Liver (tissue), 9 donors: ENCODE results near the gene KRTDAP. TPM values are rescaled to one million over a fixed set of nuclear protein-coding genes. Genes with fewer than 3 reads are reported as not detected.

Experiments used
- DNase-seq: peaks from one replicate; pipeline ENCODE4 v3.0.0-alpha.2; 2017; ENCODE audit warnings: low spot score
- H3K27ac ChIP-seq, 2 donors: one replicate each; pipeline ENCODE4 v1.7.0; 2013; ENCODE audit warnings: inconsistent platforms in 2 of 2, low read length in 2 of 2, control low read depth in 1 of 2, low read depth in 1 of 2, mild to moderate bottlenecking in 1 of 2
- H3K27me3 ChIP-seq, 4 donors: one replicate each; pipeline versions ENCODE4 v1.6.1 to v1.7.0; 2013; ENCODE audit warnings: low read length in 3 of 4, inconsistent platforms in 1 of 4, mild to moderate bottlenecking in 1 of 4, moderate library complexity in 1 of 4; ENCODE audit not compliant: control insufficient read depth in 4 of 4, insufficient read depth in 4 of 4
- H3K36me3 ChIP-seq, 4 donors: one replicate each; pipeline versions ENCODE4 v1.6.1 to v1.7.0; 2013; ENCODE audit warnings: low read length in 3 of 4, mild to moderate bottlenecking in 3 of 4, low read depth in 1 of 4, moderate library complexity in 1 of 4; ENCODE audit not compliant: control insufficient read depth in 4 of 4, insufficient read depth in 3 of 4
- H3K4me1 ChIP-seq, 4 donors: one replicate each; pipeline versions ENCODE4 v1.6.1 to v1.7.0; 2013; ENCODE audit warnings: low read length in 3 of 4, mild to moderate bottlenecking in 3 of 4, moderate library complexity in 1 of 4; ENCODE audit not compliant: control insufficient read depth in 4 of 4, insufficient read depth in 4 of 4
- H3K4me3 ChIP-seq, 3 donors: one replicate each; pipeline versions ENCODE4 v1.6.1 to v1.7.0; 2013; ENCODE audit warnings: low read length in 3 of 3, control low read depth in 1 of 3, low read depth in 1 of 3, mild to moderate bottlenecking in 1 of 3
- H3K9ac ChIP-seq, 2 donors: one replicate each; pipeline ENCODE4 v1.7.0; 2013; ENCODE audit warnings: low read length in 2 of 2, mild to moderate bottlenecking in 2 of 2, moderate library complexity in 2 of 2, control low read depth in 1 of 2, low read depth in 1 of 2
- H3K9me3 ChIP-seq, 4 donors: one replicate each; pipeline versions ENCODE4 v1.6.1 to v1.7.0; 2013; ENCODE audit warnings: low read length in 3 of 4; ENCODE audit not compliant: control insufficient read depth in 4 of 4
- EGR1 ChIP-seq, 2 donors: IDR thresholded peaks; 2 replicates each; pipeline ENCODE4 v1.6.1; 2016 to 2018; ENCODE audit warnings: antibody characterized with exemption in 2 of 2, low read depth in 2 of 2
- FOXA1 ChIP-seq: IDR thresholded peaks from 2 replicates; pipeline ENCODE4 v1.6.1; 2016; ENCODE audit warnings: antibody characterized with exemption
- FOXA2 ChIP-seq: IDR thresholded peaks from 2 replicates; pipeline ENCODE4 v1.6.1; 2016; ENCODE audit warnings: antibody characterized with exemption
- GABPA ChIP-seq, 2 donors: IDR thresholded peaks in 1 of 2; conservative IDR thresholded peaks in 1 of 2; 2 replicates each; pipeline ENCODE4 v1.6.1; 2016; ENCODE audit warnings: antibody characterized with exemption in 2 of 2, mild to moderate bottlenecking in 1 of 2, moderate library complexity in 1 of 2
- HNF4A ChIP-seq, 2 donors: conservative IDR thresholded peaks; 2 replicates each; pipeline ENCODE4 v1.6.1; 2016; ENCODE audit warnings: antibody characterized with exemption in 2 of 2, mild to moderate bottlenecking in 2 of 2
- HNF4G ChIP-seq: IDR thresholded peaks from 2 replicates; pipeline ENCODE4 v1.6.1; 2016; ENCODE audit warnings: antibody characterized with exemption
- JUND ChIP-seq, 2 donors: IDR thresholded peaks; 2 replicates each; pipeline ENCODE4 v1.6.1; 2016; ENCODE audit warnings: antibody characterized with exemption in 2 of 2
- NR2F2 ChIP-seq: IDR thresholded peaks from 2 replicates; pipeline ENCODE4 v1.6.1; 2016; ENCODE audit warnings: antibody characterized with exemption
- RXRA ChIP-seq, 2 donors: IDR thresholded peaks; 2 replicates each; pipeline ENCODE4 v1.6.1; 2017 to 2018; ENCODE audit warnings: antibody characterized with exemption in 2 of 2, mild to moderate bottlenecking in 1 of 2
- SP1 ChIP-seq: IDR thresholded peaks from 2 replicates; pipeline ENCODE4 v1.6.1; 2018; ENCODE audit warnings: antibody characterized with exemption, mild to moderate bottlenecking
- TAF1 ChIP-seq: conservative IDR thresholded peaks from 2 replicates; pipeline ENCODE4 v1.6.1; 2016; ENCODE audit warnings: antibody characterized with exemption, mild to moderate bottlenecking
- YY1 ChIP-seq: IDR thresholded peaks from 2 replicates; pipeline ENCODE4 v1.6.1; 2016; ENCODE audit warnings: antibody characterized with exemption, mild to moderate bottlenecking
- WGBS: extraction: QIAGEN DNeasy Blood & Tissue Kit; methylation state at CpG from one replicate; pipeline ENCODE4 v1.1.7; 2013; 5-methylcytosine and 5-hydroxymethylcytosine counted together
- polyA plus RNA-seq, 2 donors: library from polyadenylated mRNA; stranded (reverse) in 1 of 2; unstranded in 1 of 2; fragments of 200-250 nt in 1 of 2; fragments of >200 nt in 1 of 2; fragmentation: Nextera tagmentation in 1 of 2; extraction: Ambion mirVana in 1 of 2; gene quantifications; one replicate each; pipeline versions ENCODE4 v1.2.1 to v1.2.3, GENCODE V29; 2013 to 2015
- total RNA-seq, 2 donors: library from RNA; depleted of rRNA; stranded (reverse); fragments of >200 nt; gene quantifications; one replicate each; pipeline ENCODE4 v1.2.3, GENCODE V29; 2014
- TF ChIP-seq, protein P1 (sequence below): IDR thresholded peaks from 2 replicates; pipeline ENCODE4 v1.6.1; 2016; ENCODE audit warnings: antibody characterized with exemption
- TF ChIP-seq, protein P2 (sequence below): IDR thresholded peaks from 2 replicates; pipeline ENCODE4 v1.6.1; 2016; ENCODE audit warnings: antibody characterized with exemption
- TF ChIP-seq, protein P3 (sequence below): IDR thresholded peaks from 2 replicates; pipeline ENCODE4 v1.6.1; 2016; ENCODE audit warnings: antibody characterized with exemption, mild to moderate bottlenecking
- TF ChIP-seq, protein P4 (sequence below): fragments of 150-350 bp; IDR thresholded peaks from 2 replicates; pipeline ENCODE4 v1.5.1; 2017; ENCODE audit warnings: improper control_type of control experiment, low read depth, low read length; ENCODE audit not compliant: missing input control
- TF ChIP-seq, protein P5 (sequence below): IDR thresholded peaks from 2 replicates; pipeline ENCODE4 v1.6.1; 2016; ENCODE audit warnings: antibody characterized with exemption
- donor health status: healthy.
- donor health status: healthy.
- donor health status: healthy.
- donor health status: healthy.
- donor health status: healthy.

The KRTDAP gene
- total and polyA plus RNA-seq, 4 donors = not detected

DNA sequence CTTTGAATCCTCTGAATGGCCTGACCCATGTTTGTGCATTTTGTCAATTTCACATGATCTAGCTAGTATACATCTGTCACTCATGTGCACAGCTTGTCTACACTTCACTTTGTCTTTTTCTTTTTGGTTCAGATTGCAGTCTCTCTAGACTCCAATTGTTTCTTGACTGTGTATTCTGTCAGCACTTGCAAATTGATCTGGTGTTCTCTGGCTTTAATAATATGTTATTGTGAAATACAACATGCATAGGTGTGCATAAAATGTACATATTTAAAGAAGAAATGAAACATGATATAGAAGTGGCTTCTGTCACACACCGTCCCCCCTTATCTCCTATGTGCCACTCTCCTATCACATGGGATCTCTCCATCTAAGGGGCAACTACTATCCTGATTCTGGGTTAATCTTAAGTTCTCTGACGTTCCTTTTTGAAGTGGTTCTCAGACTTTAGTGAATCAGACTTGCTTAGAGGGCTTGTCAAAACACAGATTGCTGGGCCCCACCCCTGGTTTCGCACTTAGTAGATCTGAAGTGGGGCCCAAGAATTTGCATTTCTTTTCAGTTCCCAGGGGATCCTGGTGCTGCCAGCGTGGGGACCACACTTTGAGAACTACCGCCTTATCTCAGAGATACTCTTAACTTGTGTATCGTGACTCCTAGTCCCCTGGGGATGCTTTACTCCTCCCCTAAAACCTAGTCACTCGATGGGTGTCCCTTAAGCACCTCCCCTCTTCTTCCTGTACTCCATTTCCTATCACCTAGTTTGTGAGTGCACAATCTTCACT lies 5.8 kb downstream of the KRTDAP start:
- no peak for DNase-seq
- H3K9ac ChIP-seq = no peak overlapping the region
- H3K4me3 ChIP-seq = no peak overlapping the region

More for the DNA sequence above, 5.8 kb downstream of the KRTDAP start:
- peaks cover 0 to 15% (median 7%) of the 10 kb centered on the region in 4 donors for H3K4me1 ChIP-seq
- no peaks in the 10 kb centered on the region for H3K9me3 ChIP-seq
- 82% methylated on average over 7 of the region's 7 CpGs for WGBS
- no peak for TF ChIP-seq SP1
- TF ChIP-seq TAF1 = no peak
- TF ChIP-seq, protein P1, sequence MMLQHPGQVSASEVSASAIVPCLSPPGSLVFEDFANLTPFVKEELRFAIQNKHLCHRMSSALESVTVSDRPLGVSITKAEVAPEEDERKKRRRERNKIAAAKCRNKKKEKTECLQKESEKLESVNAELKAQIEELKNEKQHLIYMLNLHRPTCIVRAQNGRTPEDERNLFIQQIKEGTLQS = no peak
- TF ChIP-seq YY1 = no peak
- TF ChIP-seq HNF4G = no peak
- TF ChIP-seq JUND (IDR thresholded peaks at IDR 0.05) = no peak
- TF ChIP-seq RXRA (IDR thresholded peaks at IDR 0.05) = no peak
- no peak for TF ChIP-seq GABPA (IDR thresholded peaks at IDR 0.05 in 1 of 2, conservative IDR thresholded peaks at IDR 0.05 in 1 of 2)
- TF ChIP-seq, protein P2, sequence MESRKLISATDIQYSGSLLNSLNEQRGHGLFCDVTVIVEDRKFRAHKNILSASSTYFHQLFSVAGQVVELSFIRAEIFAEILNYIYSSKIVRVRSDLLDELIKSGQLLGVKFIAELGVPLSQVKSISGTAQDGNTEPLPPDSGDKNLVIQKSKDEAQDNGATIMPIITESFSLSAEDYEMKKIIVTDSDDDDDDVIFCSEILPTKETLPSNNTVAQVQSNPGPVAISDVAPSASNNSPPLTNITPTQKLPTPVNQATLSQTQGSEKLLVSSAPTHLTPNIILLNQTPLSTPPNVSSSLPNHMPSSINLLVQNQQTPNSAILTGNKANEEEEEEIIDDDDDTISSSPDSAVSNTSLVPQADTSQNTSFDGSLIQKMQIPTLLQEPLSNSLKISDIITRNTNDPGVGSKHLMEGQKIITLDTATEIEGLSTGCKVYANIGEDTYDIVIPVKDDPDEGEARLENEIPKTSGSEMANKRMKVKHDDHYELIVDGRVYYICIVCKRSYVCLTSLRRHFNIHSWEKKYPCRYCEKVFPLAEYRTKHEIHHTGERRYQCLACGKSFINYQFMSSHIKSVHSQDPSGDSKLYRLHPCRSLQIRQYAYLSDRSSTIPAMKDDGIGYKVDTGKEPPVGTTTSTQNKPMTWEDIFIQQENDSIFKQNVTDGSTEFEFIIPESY = no peak
- no peak for TF ChIP-seq HNF4A (conservative IDR thresholded peaks at IDR 0.05)
- TF ChIP-seq NR2F2 = no peak
- TF ChIP-seq, protein P3, sequence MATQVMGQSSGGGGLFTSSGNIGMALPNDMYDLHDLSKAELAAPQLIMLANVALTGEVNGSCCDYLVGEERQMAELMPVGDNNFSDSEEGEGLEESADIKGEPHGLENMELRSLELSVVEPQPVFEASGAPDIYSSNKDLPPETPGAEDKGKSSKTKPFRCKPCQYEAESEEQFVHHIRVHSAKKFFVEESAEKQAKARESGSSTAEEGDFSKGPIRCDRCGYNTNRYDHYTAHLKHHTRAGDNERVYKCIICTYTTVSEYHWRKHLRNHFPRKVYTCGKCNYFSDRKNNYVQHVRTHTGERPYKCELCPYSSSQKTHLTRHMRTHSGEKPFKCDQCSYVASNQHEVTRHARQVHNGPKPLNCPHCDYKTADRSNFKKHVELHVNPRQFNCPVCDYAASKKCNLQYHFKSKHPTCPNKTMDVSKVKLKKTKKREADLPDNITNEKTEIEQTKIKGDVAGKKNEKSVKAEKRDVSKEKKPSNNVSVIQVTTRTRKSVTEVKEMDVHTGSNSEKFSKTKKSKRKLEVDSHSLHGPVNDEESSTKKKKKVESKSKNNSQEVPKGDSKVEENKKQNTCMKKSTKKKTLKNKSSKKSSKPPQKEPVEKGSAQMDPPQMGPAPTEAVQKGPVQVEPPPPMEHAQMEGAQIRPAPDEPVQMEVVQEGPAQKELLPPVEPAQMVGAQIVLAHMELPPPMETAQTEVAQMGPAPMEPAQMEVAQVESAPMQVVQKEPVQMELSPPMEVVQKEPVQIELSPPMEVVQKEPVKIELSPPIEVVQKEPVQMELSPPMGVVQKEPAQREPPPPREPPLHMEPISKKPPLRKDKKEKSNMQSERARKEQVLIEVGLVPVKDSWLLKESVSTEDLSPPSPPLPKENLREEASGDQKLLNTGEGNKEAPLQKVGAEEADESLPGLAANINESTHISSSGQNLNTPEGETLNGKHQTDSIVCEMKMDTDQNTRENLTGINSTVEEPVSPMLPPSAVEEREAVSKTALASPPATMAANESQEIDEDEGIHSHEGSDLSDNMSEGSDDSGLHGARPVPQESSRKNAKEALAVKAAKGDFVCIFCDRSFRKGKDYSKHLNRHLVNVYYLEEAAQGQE = no peak
- no peak for TF ChIP-seq FOXA1
- no peak for TF ChIP-seq FOXA2
- TF ChIP-seq, protein P4, sequence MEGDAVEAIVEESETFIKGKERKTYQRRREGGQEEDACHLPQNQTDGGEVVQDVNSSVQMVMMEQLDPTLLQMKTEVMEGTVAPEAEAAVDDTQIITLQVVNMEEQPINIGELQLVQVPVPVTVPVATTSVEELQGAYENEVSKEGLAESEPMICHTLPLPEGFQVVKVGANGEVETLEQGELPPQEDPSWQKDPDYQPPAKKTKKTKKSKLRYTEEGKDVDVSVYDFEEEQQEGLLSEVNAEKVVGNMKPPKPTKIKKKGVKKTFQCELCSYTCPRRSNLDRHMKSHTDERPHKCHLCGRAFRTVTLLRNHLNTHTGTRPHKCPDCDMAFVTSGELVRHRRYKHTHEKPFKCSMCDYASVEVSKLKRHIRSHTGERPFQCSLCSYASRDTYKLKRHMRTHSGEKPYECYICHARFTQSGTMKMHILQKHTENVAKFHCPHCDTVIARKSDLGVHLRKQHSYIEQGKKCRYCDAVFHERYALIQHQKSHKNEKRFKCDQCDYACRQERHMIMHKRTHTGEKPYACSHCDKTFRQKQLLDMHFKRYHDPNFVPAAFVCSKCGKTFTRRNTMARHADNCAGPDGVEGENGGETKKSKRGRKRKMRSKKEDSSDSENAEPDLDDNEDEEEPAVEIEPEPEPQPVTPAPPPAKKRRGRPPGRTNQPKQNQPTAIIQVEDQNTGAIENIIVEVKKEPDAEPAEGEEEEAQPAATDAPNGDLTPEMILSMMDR = no peak
- no peak for TF ChIP-seq EGR1 (IDR thresholded peaks at IDR 0.05; ENCODE audit: low read depth in 2 of 2)
- TF ChIP-seq, protein P5, sequence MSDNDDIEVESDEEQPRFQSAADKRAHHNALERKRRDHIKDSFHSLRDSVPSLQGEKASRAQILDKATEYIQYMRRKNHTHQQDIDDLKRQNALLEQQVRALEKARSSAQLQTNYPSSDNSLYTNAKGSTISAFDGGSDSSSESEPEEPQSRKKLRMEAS = no peak
- no peaks in the 10 kb centered on the region for H3K27me3 ChIP-seq
- H3K36me3 ChIP-seq = peaks cover 0 to 1% (median 0%) of the 10 kb centered on the region in 4 donors
- no peak overlapping the region for H3K27ac ChIP-seq
